Activated CD4-positive, CD25-positive, alpha-beta regulatory T cell treated with anti-CD3 and anti-CD28 coated beads, Interleukin-2, amount 50 U/mL, for 24 hours (primary cell): ENCODE data around the gene ARHGDIA.

Experiments
- ATAC-seq, 2 donors: fragments of 150-1000 bp; cut with Tn5 transposase; one replicate each; pipeline ENCODE4 v1.10.0; 2021; ENCODE audit warnings: mild to moderate bottlenecking in 1 of 2, moderate library complexity in 1 of 2

The ARHGDIA gene

DNA sequence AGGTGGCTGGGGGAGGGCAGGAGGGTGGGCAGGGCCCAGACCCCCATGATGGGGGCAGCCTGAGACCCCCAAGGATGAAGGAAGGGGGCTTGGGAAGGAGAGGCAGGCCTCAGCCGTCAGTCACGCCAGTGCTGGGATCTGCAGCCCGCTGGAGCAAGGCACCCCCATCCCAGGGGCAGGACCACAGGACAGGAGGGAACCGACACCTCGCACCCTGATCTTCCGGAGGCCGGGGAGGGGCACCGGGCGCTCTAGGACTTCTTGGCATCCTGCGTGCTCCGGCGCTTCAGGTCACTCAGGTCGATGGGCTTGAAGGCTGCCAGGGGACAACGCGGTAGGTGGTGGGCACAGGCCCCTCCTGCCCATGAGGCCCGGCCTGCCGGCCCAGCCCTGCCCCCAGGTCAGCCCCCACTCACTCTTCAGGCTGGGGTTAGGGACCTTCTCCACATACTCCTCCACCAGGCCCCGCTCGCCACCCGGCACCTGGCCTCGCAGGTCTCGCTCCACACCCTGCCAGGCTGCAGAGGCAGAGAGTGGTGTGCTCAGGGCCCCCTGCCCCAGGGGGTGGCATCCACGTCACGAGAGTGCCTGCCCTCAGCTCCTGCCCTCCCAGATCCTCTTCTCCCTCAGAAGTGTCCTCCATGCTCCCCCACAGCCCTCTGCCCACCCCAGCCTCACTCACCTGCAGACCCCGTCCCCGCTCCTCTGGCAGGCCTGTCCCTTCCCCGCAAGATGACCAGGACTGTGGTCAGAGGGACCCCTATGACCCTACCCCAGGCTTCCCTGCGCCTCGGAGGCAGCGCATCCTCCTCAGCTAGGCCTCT, 47.9 kb downstream of the ARHGDIA start:
- ATAC-seq, result no peak

DNA sequence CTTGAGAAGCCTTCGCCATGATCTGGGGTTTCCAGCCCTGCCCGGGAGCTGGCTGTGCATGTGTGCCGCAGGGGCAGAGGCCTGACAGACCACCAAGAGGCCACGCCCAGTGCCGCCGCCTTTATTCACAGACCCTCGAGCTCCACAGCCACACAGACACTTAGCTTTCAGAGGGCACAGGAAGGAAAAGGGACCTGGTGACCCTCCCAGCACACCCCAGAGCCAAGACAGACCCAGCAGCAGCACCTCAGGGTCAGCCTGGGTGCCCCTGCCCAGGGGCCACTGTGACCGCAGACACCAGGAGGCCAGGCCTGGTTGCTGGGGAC, 48.9 kb downstream of the ARHGDIA start:
- ATAC-seq, result no peak

DNA sequence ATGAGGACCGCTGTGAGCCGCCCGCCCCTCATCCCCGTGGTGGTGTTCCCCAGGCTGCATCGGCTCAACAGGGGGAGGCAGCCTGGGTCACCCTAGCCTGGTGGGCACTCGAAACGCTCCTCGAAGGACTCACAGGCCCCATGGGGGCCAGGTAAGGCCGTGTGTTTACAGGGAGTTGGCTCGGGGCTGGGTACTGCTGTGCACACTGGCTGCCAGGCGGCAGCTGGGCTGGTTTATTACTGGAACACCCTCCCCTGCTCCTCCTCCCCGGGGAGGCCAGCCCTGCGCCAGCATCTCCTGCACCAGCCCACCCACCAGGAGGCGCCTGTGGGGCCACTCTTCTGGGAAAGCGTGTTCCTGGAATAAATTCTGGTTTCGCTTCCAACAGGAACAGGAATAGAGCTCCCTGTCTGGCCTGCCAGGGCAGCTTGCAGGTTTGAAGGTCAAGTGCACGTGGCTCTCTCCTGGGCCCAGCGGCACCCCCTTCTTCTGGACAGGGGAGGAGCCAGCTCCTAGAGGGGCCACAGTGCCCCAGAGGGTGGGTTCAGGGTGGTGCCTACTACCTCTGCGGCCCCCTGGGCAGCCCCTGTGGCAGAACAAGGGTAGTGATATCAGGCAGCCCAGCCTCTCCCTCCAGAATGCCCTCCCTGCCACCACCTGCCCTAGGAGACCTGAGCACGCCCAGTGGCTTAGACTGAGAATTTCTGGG, 49.4 kb downstream of the ARHGDIA start:
- ATAC-seq, result peak; percentile 30 to 42

DNA sequence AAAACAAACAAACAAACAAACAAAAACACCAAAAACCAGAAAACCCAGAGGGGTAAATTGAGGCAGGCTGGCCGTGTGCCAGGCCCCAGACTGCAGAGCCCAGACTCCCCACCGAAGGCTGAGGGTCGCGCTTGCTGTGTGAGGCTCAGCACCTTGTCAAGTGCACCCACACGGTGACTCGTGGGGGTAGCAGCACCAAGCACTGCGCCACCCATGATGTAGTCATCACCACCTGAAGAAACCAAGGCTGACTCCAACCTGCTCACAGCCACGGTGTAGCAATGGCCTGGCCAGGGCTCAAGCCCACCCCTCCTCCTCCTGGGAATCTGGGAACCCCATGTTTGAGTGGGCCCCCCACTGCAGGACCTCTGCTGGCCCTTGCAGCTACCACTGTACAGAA, 50.0 kb downstream of the ARHGDIA start:
- ATAC-seq, result peak in 1 of 2 donors; percentile 32

- no peak for ATAC-seq
Observed at GRCh38 chr17:81819708-81820107, 51.4 kb downstream of the ARHGDIA start.

DNA sequence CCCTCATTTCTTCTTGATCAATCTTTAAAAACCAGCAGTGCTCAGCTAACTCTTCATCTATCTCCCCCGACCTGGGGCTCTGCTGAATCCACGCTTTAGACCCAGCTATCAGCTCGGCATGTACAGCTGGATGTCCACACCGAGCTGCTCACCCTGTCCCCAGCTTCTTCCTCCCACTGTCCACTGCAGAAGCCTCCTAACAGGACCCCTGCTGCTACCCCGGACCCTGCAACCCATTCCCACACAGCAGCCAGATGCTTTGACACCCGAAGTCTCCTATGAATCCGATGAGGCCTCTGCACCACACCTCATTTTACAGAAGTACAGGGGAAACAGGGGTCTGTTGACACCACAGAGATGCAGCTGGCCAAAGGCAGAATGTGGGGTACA, 53.4 kb downstream of the ARHGDIA start:
- ATAC-seq, result no peak
